ENCODE measurements around the gene SPEF2. TPM values are rescaled to one million over a fixed set of nuclear protein-coding genes. Genes with fewer than 3 reads are reported as not detected.

SPEF2 gene
- total RNA-seq, 1 experiment from 2014 or later: 10.6 TPM

DNA sequence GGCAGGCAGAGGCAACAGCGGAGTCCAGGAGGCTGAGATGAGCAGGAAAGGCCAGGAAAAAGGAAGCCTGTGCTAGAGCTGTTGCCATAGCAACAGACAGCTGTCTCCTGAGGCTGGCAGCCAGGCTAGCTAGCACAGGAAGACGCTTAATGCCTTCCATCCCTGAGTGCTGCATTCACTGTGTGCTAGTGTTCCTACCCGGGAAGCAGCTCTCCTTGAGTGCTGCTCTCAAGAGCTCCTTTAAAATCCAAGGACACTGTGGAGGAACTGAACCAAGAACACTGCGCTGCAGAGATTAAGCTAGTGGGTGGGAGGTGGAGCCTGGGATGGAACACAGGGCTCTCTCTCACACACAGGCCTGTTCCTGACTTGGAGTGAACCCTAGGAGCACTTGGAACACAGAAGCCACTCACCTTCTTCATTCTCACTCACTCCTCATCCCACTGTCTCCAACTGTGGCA, 185.6 kb downstream of the SPEF2 start:
- no peak for DNase-seq
- no peaks in the 10 kb centered on the region for H3K36me3 ChIP-seq (ENCODE audit: low read depth)
- H3K79me2 ChIP-seq (ENCODE audit: low read depth): no peaks in the 10 kb centered on the region
- CTCF ChIA-PET: no interaction called here
- H3K4me3 ChIP-seq: no peak overlapping the region
- no peaks in the 10 kb centered on the region for H3K27me3 ChIP-seq (ENCODE audit: insufficient read depth, low read depth)
- POLR2A ChIA-PET (ENCODE audit: unreplicated experiment): no interaction called here
- no peak for TF ChIP-seq EZH2 (IDR thresholded peaks at IDR 0.05; ENCODE audit: low read depth)
- TF ChIP-seq, protein P1, sequence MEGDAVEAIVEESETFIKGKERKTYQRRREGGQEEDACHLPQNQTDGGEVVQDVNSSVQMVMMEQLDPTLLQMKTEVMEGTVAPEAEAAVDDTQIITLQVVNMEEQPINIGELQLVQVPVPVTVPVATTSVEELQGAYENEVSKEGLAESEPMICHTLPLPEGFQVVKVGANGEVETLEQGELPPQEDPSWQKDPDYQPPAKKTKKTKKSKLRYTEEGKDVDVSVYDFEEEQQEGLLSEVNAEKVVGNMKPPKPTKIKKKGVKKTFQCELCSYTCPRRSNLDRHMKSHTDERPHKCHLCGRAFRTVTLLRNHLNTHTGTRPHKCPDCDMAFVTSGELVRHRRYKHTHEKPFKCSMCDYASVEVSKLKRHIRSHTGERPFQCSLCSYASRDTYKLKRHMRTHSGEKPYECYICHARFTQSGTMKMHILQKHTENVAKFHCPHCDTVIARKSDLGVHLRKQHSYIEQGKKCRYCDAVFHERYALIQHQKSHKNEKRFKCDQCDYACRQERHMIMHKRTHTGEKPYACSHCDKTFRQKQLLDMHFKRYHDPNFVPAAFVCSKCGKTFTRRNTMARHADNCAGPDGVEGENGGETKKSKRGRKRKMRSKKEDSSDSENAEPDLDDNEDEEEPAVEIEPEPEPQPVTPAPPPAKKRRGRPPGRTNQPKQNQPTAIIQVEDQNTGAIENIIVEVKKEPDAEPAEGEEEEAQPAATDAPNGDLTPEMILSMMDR (conservative IDR thresholded peaks at IDR 0.05): no peak
- H4K20me1 ChIP-seq (ENCODE audit: insufficient read depth): no peaks in the 10 kb centered on the region
- BruUV-seq (replicated peaks): no TSS peak
- H3K27ac ChIP-seq: no peak overlapping the region
- H2AFZ ChIP-seq: no peak overlapping the region
- H3K9me2 ChIP-seq (ENCODE audit: insufficient read depth): no peaks in the 10 kb centered on the region
- no peaks in the 10 kb centered on the region for H3F3A ChIP-seq (ENCODE audit: insufficient read depth, low read depth)
- no peak overlapping the region for H3K4me2 ChIP-seq
- intact Hi-C loops (cut with micrococcal nuclease; ENCODE audit: unreplicated experiment): no loop called here
- H3K4me1 ChIP-seq (replicated peaks; ENCODE audit: insufficient read depth): no peaks in the 10 kb centered on the region
- H3K9me3 ChIP-seq (ENCODE audit: insufficient read depth, low read depth): no peaks in the 10 kb centered on the region

DNA sequence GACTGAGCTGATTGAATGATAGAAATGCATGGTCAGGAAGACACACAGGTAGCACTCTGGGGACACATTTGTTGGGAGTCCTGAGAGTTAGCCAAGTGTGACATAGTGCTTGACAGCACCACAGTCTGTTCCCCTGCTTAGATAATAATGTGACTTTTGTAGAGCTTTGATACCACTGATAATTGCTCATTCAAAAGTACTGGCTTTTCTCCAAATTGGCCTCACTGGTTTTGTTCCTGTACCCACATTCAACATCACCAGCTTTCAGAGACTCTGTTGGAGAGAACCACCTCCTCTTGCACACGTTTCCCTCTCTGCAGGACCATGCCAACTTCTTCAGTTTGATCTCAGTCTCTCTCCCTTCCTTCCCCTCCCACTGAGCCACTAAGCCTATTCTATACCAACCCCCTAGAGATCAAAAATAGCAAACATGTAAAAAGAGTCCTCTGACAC, 186.6 kb downstream of the SPEF2 start:
- CTCF ChIA-PET: no interaction called here
- no peaks in the 10 kb centered on the region for H3K79me2 ChIP-seq (ENCODE audit: low read depth)
- H3K4me3 ChIP-seq: no peak overlapping the region
- H3K4me1 ChIP-seq (replicated peaks; ENCODE audit: insufficient read depth): no peaks in the 10 kb centered on the region
- no peaks in the 10 kb centered on the region for H4K20me1 ChIP-seq (ENCODE audit: insufficient read depth)
- POLR2A ChIA-PET (ENCODE audit: unreplicated experiment): no interaction called here
- intact Hi-C loops (cut with micrococcal nuclease; ENCODE audit: unreplicated experiment): no loop called here
- no peaks in the 10 kb centered on the region for H3K9me3 ChIP-seq (ENCODE audit: insufficient read depth, low read depth)
- no peak overlapping the region for H3K27ac ChIP-seq
- no TSS peak for BruUV-seq (replicated peaks)
- H3K36me3 ChIP-seq (ENCODE audit: low read depth): no peaks in the 10 kb centered on the region
- no peak overlapping the region for H2AFZ ChIP-seq
- H3F3A ChIP-seq (ENCODE audit: insufficient read depth, low read depth): no peaks in the 10 kb centered on the region
- DNase-seq: no peak
- no peak for TF ChIP-seq EZH2 (IDR thresholded peaks at IDR 0.05; ENCODE audit: low read depth)
- TF ChIP-seq, protein P1 (conservative IDR thresholded peaks at IDR 0.05): no peak
- no peaks in the 10 kb centered on the region for H3K27me3 ChIP-seq (ENCODE audit: insufficient read depth, low read depth)
- no peaks in the 10 kb centered on the region for H3K9me2 ChIP-seq (ENCODE audit: insufficient read depth)
- H3K4me2 ChIP-seq: no peak overlapping the region

DNA sequence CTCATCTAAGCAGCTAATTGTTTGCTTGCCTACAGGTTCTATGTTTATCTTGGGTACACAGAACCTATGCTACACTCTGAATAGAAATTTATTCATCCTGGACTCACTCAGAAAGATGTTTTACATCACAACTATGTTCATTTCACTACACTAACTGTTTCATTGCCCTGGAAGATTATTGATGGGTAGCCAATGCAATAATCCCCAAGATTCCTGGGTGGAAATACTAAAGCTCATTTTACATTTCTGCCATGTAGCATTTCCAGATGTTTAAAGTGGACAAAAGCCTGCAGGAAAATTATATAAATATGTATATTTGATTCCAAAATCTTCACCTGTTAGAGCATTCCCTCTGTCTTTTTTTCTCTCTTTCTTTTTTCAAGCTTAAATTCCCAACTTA, 187.2 kb downstream of the SPEF2 start:
- Histone ChIP-seq H3K79me2 (ENCODE audit: low read depth) (no peaks in the 10 kb centered on the region), H3K4me2 (no peak overlapping the region), H3K4me3 (no peak overlapping the region), H3K36me3 (ENCODE audit: low read depth) (no peaks in the 10 kb centered on the region), H3K27me3 (ENCODE audit: insufficient read depth, low read depth) (no peaks in the 10 kb centered on the region), H3K9me2 (ENCODE audit: insufficient read depth) (no peaks in the 10 kb centered on the region), H3K4me1 (replicated peaks; ENCODE audit: insufficient read depth) (no peaks in the 10 kb centered on the region), H3K9me3 (ENCODE audit: insufficient read depth, low read depth) (no peaks in the 10 kb centered on the region), H3F3A (ENCODE audit: insufficient read depth, low read depth) (no peaks in the 10 kb centered on the region), H3K27ac (no peak overlapping the region), H2AFZ (no peak overlapping the region), H4K20me1 (ENCODE audit: insufficient read depth) (no peaks in the 10 kb centered on the region)
- POLR2A ChIA-PET (ENCODE audit: unreplicated experiment): no interaction called here
- no TSS peak for BruUV-seq (replicated peaks)
- intact Hi-C loops (cut with micrococcal nuclease; ENCODE audit: unreplicated experiment): no loop called here
- TF ChIP-seq, protein P1 (conservative IDR thresholded peaks at IDR 0.05): no peak
- no peak for TF ChIP-seq EZH2 (IDR thresholded peaks at IDR 0.05; ENCODE audit: low read depth)
- CTCF ChIA-PET: no interaction called here
- no peak for DNase-seq
